Parathyroid adenoma (tissue), 2 donors: ENCODE results near the gene MID1.

ENCODE experiments used
- H2AFZ ChIP-seq: fragments of 300-600 bp; sonication (generic); one replicate; pipeline ENCODE4 v1.7.0; 2017; ENCODE audit warnings: antibody characterized with exemption, mild to moderate bottlenecking
- H3K27ac ChIP-seq: fragments of 300-600 bp; sonication (generic); one replicate; pipeline ENCODE4 v1.7.0; 2017
- H3K27me3 ChIP-seq: fragments of 300-600 bp; sonication (generic); one replicate; pipeline ENCODE4 v1.7.0; 2017; ENCODE audit warnings: low read length; ENCODE audit not compliant: control insufficient read depth, insufficient read depth
- H3K36me3 ChIP-seq: fragments of 300-600 bp; sonication (generic); one replicate; pipeline ENCODE4 v1.7.0; 2017; ENCODE audit warnings: low read length; ENCODE audit not compliant: control insufficient read depth, insufficient read depth
- H3K4me1 ChIP-seq: fragments of 300-600 bp; sonication (generic); one replicate; pipeline ENCODE4 v1.7.0; 2017; ENCODE audit warnings: control low read depth
- H3K4me2 ChIP-seq: fragments of 300-600 bp; sonication (generic); one replicate; pipeline ENCODE4 v1.7.0; 2017; ENCODE audit warnings: low read length
- H3K4me3 ChIP-seq: fragments of 300-600 bp; sonication (generic); one replicate; pipeline ENCODE4 v1.7.0; 2017; ENCODE audit warnings: low read depth, low read length
- H3K79me2 ChIP-seq: fragments of 300-600 bp; sonication (generic); one replicate; pipeline ENCODE4 v1.7.0; 2017; ENCODE audit warnings: control low read depth
- H3K9ac ChIP-seq: fragments of 300-600 bp; sonication (generic); one replicate; pipeline ENCODE4 v1.7.0; 2017; ENCODE audit warnings: mild to moderate bottlenecking
- H3K9me3 ChIP-seq: fragments of 300-600 bp; sonication (generic); one replicate; pipeline ENCODE4 v1.7.0; 2017; ENCODE audit warnings: low read length; ENCODE audit not compliant: control insufficient read depth
- CTCF ChIP-seq: fragments of 300-600 bp; sonication (generic); IDR thresholded peaks from one replicate; pipeline ENCODE4 v1.7.0; 2017; ENCODE audit warnings: antibody characterized with exemption, mild to moderate bottlenecking
- donor health status: primary hyperparathyroidism.

The MID1 gene

GRCh38 chrX:10607233-10607632 is 13.2 kb downstream of the MID1 start:
- H3K4me1 ChIP-seq: no peaks in the 10 kb centered on the region
- H3K4me2 ChIP-seq: no peak overlapping the region
- no peak overlapping the region for H3K27ac ChIP-seq
- H2AFZ ChIP-seq: no peak overlapping the region
- no peaks in the 10 kb centered on the region for H3K79me2 ChIP-seq
- no peak overlapping the region for H3K4me3 ChIP-seq
- no peaks in the 10 kb centered on the region for H3K9me3 ChIP-seq
- no peak for TF ChIP-seq CTCF
- H3K36me3 ChIP-seq: no peaks in the 10 kb centered on the region
- H3K9ac ChIP-seq: no peak overlapping the region
- no peaks in the 10 kb centered on the region for H3K27me3 ChIP-seq

DNA sequence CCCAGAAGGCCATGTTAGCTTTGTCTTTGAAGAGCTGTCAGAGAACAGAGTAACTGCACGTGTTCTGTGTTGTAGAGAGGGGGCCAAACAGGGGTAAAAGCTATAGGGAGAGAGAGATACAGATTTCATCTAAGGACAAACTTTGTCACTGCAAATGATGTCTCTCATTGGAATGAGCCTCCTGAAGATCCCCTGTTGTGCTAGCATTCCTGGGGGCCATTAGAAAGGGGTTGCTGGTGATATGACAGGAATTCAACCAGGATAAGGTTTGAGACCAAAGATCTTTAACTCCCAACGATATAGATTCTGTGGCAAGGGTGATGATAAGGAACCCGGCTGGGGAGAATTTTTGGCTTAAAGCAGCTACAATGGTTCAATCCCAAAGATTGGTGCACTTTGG is 16.8 kb downstream of the MID1 start:
- Histone ChIP-seq H3K79me2 (no peaks in the 10 kb centered on the region), H3K4me1 (no peaks in the 10 kb centered on the region), H3K4me2 (no peak overlapping the region), H2AFZ (no peak overlapping the region), H3K27ac (no peak overlapping the region), H3K4me3 (no peak overlapping the region), H3K9ac (no peak overlapping the region), H3K27me3 (no peaks in the 10 kb centered on the region), H3K36me3 (no peaks in the 10 kb centered on the region), H3K9me3 (no peaks in the 10 kb centered on the region)
- no peak for TF ChIP-seq CTCF

GRCh38 chrX:10602646-10603045 is 17.7 kb downstream of the MID1 start:
- H3K27me3 ChIP-seq: no peaks in the 10 kb centered on the region
- no peak overlapping the region for H3K9ac ChIP-seq
- H3K4me1 ChIP-seq: no peaks in the 10 kb centered on the region
- H3K4me3 ChIP-seq: no peak overlapping the region
- no peak overlapping the region for H2AFZ ChIP-seq
- no peaks in the 10 kb centered on the region for H3K36me3 ChIP-seq
- no peak for TF ChIP-seq CTCF
- no peaks in the 10 kb centered on the region for H3K9me3 ChIP-seq
- no peak overlapping the region for H3K27ac ChIP-seq
- no peaks in the 10 kb centered on the region for H3K79me2 ChIP-seq
- no peak overlapping the region for H3K4me2 ChIP-seq

DNA sequence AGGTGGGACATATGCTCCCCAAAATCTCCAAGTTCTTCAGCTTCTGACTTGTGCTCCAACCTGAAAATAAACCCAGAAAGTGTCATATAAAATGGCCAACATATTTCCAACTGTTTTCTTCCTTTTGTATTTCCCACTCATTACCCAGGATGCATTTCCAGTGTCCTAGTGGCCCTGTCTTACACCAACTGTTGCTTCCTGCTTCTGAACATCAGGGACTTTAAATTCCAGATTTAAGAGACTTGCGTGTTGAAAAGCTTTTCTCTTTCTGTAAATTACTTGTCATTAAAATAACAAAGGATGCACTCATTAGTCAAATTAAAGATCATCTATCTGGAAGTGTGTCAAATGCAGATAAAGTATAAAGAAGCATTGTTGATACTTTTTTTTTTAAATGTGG is 19.9 kb downstream of the MID1 start:
- Histone ChIP-seq H3K4me3 (no peak overlapping the region), H3K79me2 (no peaks in the 10 kb centered on the region), H3K9me3 (no peaks in the 10 kb centered on the region), H3K27ac (no peak overlapping the region), H3K36me3 (no peaks in the 10 kb centered on the region), H3K9ac (no peak overlapping the region), H2AFZ (no peak overlapping the region), H3K4me1 (no peaks in the 10 kb centered on the region), H3K4me2 (no peak overlapping the region), H3K27me3 (no peaks in the 10 kb centered on the region)
- TF ChIP-seq CTCF: no peak

GRCh38 chrX:10598540-10598939 is 21.8 kb downstream of the MID1 start:
- Histone ChIP-seq H3K9me3 (no peaks in the 10 kb centered on the region), H3K4me3 (no peak overlapping the region), H3K79me2 (no peaks in the 10 kb centered on the region), H2AFZ (no peak overlapping the region), H3K27me3 (no peaks in the 10 kb centered on the region), H3K27ac (no peak overlapping the region), H3K4me1 (no peaks in the 10 kb centered on the region), H3K4me2 (no peak overlapping the region), H3K9ac (no peak overlapping the region), H3K36me3 (no peaks in the 10 kb centered on the region)
- TF ChIP-seq CTCF: no peak
